ENCODE data around the gene CUEDC1.

The CUEDC1 gene

GRCh38 chr17:57811638-57812280 lies 143.5 kb downstream of the CUEDC1 start:
- Histone ChIP-seq H3K27ac (replicated peaks) (no peak overlapping the region), H3K27me3 (ENCODE audit: insufficient read depth, poor library complexity, severe bottlenecking) (peaks cover 8% of the 10 kb centered on the region), H3K4me3 (replicated peaks; ENCODE audit: insufficient read depth, low read length) (no peak overlapping the region)
- no peak for TF ChIP-seq REST (IDR thresholded peaks at IDR 0.05; ENCODE audit: insufficient replicate concordance, low read depth)
- TF ChIP-seq GABPA (IDR thresholded peaks at IDR 0.05; ENCODE audit: low read depth), result no peak
- no peak for TF ChIP-seq SPI1 (IDR thresholded peaks at IDR 0.05; ENCODE audit: borderline replicate concordance, low read depth)
- no peak for TF ChIP-seq CTCF (IDR thresholded peaks at IDR 0.05; ENCODE audit: insufficient read depth, low read length)
- TF ChIP-seq POLR2AphosphoS5 (IDR thresholded peaks at IDR 0.05; ENCODE audit: low read depth), result no peak
- DNase-seq (ENCODE audit: low read depth in 1 of 2, low spot score in 1 of 2), result no peak

Measured in HL-60 (cell line).